MM.1S (cell line): ENCODE results near the gene ACSS1.

Experiments
- DNase-seq: peaks from one replicate; pipeline ENCODE4 v3.0.0-alpha.2; 2015
- H2AFZ ChIP-seq: fragments of 300-600 bp; sonication (generic); 2 replicates; pipeline ENCODE4 v1.6.0; 2016; ENCODE audit warnings: antibody characterized with exemption, low read length
- H3F3A ChIP-seq: fragments of 300-600 bp; sonication (generic); 2 replicates; pipeline ENCODE4 v1.6.1; 2016; ENCODE audit warnings: mild to moderate bottlenecking, antibody characterized with exemption, low read length, moderate library complexity, mixed read lengths; ENCODE audit not compliant: insufficient read depth
- H3K27ac ChIP-seq: fragments of 300-600 bp; sonication (generic); 2 replicates; pipeline ENCODE4 v1.5.1; 2016; ENCODE audit warnings: mild to moderate bottlenecking, low read length
- H3K27me3 ChIP-seq: fragments of 300-600 bp; sonication (generic); replicated peaks from 2 replicates; pipeline ENCODE4 v1.6.0; 2016; ENCODE audit warnings: low read length; ENCODE audit not compliant: insufficient read depth
- H3K36me3 ChIP-seq: fragments of 300-600 bp; sonication (generic); replicated peaks from 2 replicates; pipeline ENCODE4 v1.6.1; 2016; ENCODE audit warnings: mild to moderate bottlenecking, low read length, mixed read lengths; ENCODE audit not compliant: insufficient read depth
- H3K4me1 ChIP-seq: fragments of 300-600 bp; sonication (generic); 2 replicates; pipeline ENCODE4 v1.6.1; 2016; ENCODE audit warnings: low read length, mixed read lengths
- H3K4me2 ChIP-seq: fragments of 300-600 bp; sonication (generic); 2 replicates; pipeline ENCODE4 v1.6.0; 2016; ENCODE audit warnings: low read depth, low read length
- H3K4me3 ChIP-seq: fragments of 300-600 bp; sonication (generic); 2 replicates; pipeline ENCODE4 v1.5.1; 2016; ENCODE audit warnings: low read length, mixed read lengths
- H3K79me2 ChIP-seq: fragments of 300-600 bp; sonication (generic); 2 replicates; pipeline ENCODE4 v1.6.1; 2016; ENCODE audit warnings: mixed run types, low read length, mixed read lengths
- H3K9ac ChIP-seq: fragments of 300-600 bp; sonication (generic); 2 replicates; pipeline ENCODE4 v1.6.1; 2016; ENCODE audit warnings: low read length, mixed read lengths
- H3K9me2 ChIP-seq: fragments of 300-600 bp; sonication (generic); replicated peaks from 2 replicates; pipeline ENCODE4 v1.6.1; 2016; ENCODE audit warnings: mild to moderate bottlenecking, low read length, mixed read lengths; ENCODE audit not compliant: insufficient read depth
- H3K9me3 ChIP-seq: fragments of 300-600 bp; sonication (generic); replicated peaks from 2 replicates; pipeline ENCODE4 v1.6.1; 2016; ENCODE audit warnings: mild to moderate bottlenecking, low read length, mixed read lengths; ENCODE audit not compliant: insufficient read depth
- H4K20me1 ChIP-seq: fragments of 300-600 bp; sonication (generic); 2 replicates; pipeline ENCODE4 v1.6.1; 2016; ENCODE audit warnings: mild to moderate bottlenecking, low read length, moderate library complexity, mixed read lengths; ENCODE audit not compliant: insufficient read depth
- EZH2 ChIP-seq: fragments of 300-600 bp; sonication (generic); optimal IDR thresholded peaks from 2 replicates; pipeline ENCODE3; 2017; ENCODE audit warnings: low read depth, mild to moderate bottlenecking, antibody characterized with exemption, low read length, mixed read lengths
- EZH2phosphoT487 ChIP-seq: fragments of 300-600 bp; sonication (generic); IDR thresholded peaks from 2 replicates; pipeline ENCODE4 v1.6.1; 2018; ENCODE audit warnings: antibody characterized with exemption, low read length
- TF ChIP-seq, protein P1 (sequence below): fragments of 300-600 bp; sonication (generic); IDR thresholded peaks from 2 replicates; pipeline ENCODE4 v1.5.1; 2016; ENCODE audit warnings: antibody characterized with exemption, low read length, mixed read lengths

Gene ACSS1

DNA sequence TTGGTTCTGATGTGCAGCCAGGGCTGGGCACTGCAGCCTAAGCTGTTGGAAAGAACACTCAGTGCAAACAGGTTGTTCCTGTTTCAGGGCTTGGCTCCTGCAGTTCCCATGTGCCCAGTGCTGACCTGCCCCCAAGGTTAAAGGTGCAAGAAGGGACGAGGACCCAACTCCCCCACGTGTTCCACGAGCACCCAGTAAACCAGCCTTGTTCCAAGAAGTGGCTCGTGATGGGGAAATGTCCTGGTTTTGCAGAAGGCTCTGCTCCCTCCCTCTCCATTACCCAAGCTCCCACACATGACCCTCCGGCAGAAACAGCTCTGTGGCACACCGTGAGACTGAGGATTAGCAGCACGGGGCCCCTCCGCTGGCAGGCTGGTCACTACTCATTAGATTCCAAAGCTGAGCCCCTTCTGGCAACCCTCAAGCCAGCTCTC lies 9.4 kb downstream of the ACSS1 start:
- H3F3A ChIP-seq = peaks cover 4% of the 10 kb centered on the region; the same call in 1 of the 2 replicates
- H3K27me3 ChIP-seq = no peaks in the 10 kb centered on the region
- peaks cover 92% of the 10 kb centered on the region for H3K79me2 ChIP-seq
- no peaks in the 10 kb centered on the region for H3K9me3 ChIP-seq
- H3K4me3 ChIP-seq = no peak overlapping the region
- no peaks in the 10 kb centered on the region for H4K20me1 ChIP-seq
- no peaks in the 10 kb centered on the region for H3K9me2 ChIP-seq
- H3K4me1 ChIP-seq = peaks cover 11% of the 10 kb centered on the region; the same call in 1 of the 2 replicates
- no peak for DNase-seq
- H3K4me2 ChIP-seq = no peak overlapping the region
- 0 out of 2 replicates have a peak, but pooled peaks cover 4% of the 10 kb centered on the region for H3K36me3 ChIP-seq
- H3K9ac ChIP-seq = no peak overlapping the region
- no peak overlapping the region for H2AFZ ChIP-seq
- H3K27ac ChIP-seq = no peak overlapping the region
- TF ChIP-seq EZH2phosphoT487 (no peak), EZH2 (no peak)
- TF ChIP-seq, protein P1, sequence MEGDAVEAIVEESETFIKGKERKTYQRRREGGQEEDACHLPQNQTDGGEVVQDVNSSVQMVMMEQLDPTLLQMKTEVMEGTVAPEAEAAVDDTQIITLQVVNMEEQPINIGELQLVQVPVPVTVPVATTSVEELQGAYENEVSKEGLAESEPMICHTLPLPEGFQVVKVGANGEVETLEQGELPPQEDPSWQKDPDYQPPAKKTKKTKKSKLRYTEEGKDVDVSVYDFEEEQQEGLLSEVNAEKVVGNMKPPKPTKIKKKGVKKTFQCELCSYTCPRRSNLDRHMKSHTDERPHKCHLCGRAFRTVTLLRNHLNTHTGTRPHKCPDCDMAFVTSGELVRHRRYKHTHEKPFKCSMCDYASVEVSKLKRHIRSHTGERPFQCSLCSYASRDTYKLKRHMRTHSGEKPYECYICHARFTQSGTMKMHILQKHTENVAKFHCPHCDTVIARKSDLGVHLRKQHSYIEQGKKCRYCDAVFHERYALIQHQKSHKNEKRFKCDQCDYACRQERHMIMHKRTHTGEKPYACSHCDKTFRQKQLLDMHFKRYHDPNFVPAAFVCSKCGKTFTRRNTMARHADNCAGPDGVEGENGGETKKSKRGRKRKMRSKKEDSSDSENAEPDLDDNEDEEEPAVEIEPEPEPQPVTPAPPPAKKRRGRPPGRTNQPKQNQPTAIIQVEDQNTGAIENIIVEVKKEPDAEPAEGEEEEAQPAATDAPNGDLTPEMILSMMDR = no peak

DNA sequence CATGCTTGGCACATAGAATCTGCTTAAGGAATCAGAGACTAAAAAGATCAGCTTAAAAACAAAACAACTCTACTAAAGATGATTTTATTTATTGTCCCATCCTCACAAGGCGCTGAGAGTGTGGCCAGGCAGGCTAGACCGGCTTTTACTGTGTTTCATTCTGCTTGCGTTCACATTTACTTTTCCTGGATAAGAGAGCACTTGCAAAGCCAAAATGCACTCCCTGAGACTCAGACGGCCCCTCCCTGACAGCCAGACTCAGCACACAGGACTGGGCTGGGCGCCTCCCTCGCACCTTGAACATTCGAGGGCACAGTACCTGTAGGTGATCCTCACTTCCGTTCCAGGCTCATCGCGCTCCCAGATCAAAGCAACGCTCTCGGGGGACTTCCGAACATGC lies 10.2 kb downstream of the ACSS1 start:
- Histone ChIP-seq H3K9me3 (no peaks in the 10 kb centered on the region), H2AFZ (no peak overlapping the region), H3K36me3 (0 out of 2 replicates have a peak, but pooled peaks cover 4% of the 10 kb centered on the region), H3K4me2 (no peak overlapping the region), H3K27ac (no peak overlapping the region), H4K20me1 (no peaks in the 10 kb centered on the region), H3K9ac (no peak overlapping the region), H3K4me3 (no peak overlapping the region), H3K27me3 (no peaks in the 10 kb centered on the region), H3K9me2 (no peaks in the 10 kb centered on the region), H3F3A (no peaks in the 10 kb centered on the region), H3K79me2 (peaks cover 92% of the 10 kb centered on the region), H3K4me1 (peaks cover 5% of the 10 kb centered on the region; the same call in 1 of the 2 replicates)
- no peak for TF ChIP-seq EZH2phosphoT487
- TF ChIP-seq, protein P1 = no peak
- no peak for TF ChIP-seq EZH2
- no peak for DNase-seq

DNA sequence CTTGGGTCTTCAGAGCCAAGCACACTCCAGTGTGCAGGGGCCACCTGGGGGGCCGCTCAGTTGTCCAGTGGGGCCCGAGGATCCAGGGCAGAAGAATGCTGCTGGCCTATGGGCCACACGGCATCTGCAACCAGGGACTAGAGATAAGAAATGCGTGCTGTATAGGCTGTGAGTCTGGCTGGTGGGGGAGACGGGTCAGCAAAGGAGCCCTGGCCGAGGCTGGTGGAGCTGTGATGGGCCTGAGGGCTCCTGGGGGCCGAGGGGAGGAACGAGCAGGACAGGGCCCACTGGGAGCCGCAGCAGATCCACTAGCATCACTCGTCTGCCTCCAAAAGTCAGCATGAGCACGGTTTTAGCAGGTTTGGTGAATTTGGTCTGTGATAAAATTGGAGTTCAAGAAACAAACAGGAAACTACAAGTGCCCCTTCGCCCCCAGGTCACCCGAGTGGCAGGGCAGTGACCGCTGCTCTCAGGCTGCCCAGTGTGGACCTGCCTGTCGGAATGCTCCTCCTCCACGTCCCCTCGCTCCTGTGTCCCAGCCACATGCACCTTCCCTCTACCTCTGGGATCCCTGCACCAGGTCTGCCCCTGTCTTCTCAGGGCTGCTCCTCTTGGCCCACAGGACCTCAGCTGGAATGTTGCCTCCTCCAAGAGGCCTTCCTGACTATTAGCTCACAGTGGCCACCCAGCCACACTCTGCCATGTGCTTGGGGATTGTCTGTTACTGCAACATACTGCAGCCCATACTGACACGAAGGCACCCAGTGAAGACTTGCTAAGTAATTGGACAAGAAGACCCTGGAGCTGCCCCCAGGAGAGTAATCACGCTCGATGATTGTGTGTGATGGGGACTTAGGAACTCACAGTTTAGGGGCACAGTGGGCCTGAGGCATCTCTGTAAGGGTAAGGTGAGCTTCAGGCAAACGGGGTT lies 10.9 kb downstream of the ACSS1 start:
- H3K9ac ChIP-seq = no peak overlapping the region
- no peaks in the 10 kb centered on the region for H3F3A ChIP-seq
- no peaks in the 10 kb centered on the region for H3K4me1 ChIP-seq
- no peak overlapping the region for H2AFZ ChIP-seq
- no peak overlapping the region for H3K27ac ChIP-seq
- DNase-seq = no peak
- H3K27me3 ChIP-seq = no peaks in the 10 kb centered on the region
- 0 out of 2 replicates have a peak, but pooled peaks cover 4% of the 10 kb centered on the region for H3K36me3 ChIP-seq
- no peaks in the 10 kb centered on the region for H3K9me2 ChIP-seq
- H3K4me3 ChIP-seq = no peak overlapping the region
- H3K79me2 ChIP-seq = peaks cover 92% of the 10 kb centered on the region
- no peaks in the 10 kb centered on the region for H3K9me3 ChIP-seq
- TF ChIP-seq, protein P1 = no peak
- TF ChIP-seq EZH2 (no peak), EZH2phosphoT487 (no peak)
- no peak overlapping the region for H3K4me2 ChIP-seq
- H4K20me1 ChIP-seq = no peaks in the 10 kb centered on the region
